ENCODE data around the gene BNC1. TPM values are rescaled to one million over a fixed set of nuclear protein-coding genes. Genes with fewer than 3 reads are reported as not detected.

BNC1 gene
- total RNA-seq, 6 experiments from 2014 or later: 0.12 to 0.31 (median 0.14) TPM; not detected in 3

- Histone ChIP-seq H3K27ac (no peak overlapping the region), H3K4me1 (no peaks in the 10 kb centered on the region), H3K27me3 (peaks cover 0 to 9% of the 10 kb centered on the region in 2 donors), H3K36me3 (no peaks in the 10 kb centered on the region), H3K9me3 (no peaks in the 10 kb centered on the region), H3K4me3 (peak overlapping the region in 2 of 3 donors; percentile 27 to 45)
- intact Hi-C loops (cut with DNase I): no loop called here
- 15% methylated on average over 9 of the region's 10 CpGs for WGBS (ENCODE audit: insufficient coverage, low coverage, low lambda C conversion rate, missing lambda C conversion rate)
- TF ChIP-seq, protein P1, sequence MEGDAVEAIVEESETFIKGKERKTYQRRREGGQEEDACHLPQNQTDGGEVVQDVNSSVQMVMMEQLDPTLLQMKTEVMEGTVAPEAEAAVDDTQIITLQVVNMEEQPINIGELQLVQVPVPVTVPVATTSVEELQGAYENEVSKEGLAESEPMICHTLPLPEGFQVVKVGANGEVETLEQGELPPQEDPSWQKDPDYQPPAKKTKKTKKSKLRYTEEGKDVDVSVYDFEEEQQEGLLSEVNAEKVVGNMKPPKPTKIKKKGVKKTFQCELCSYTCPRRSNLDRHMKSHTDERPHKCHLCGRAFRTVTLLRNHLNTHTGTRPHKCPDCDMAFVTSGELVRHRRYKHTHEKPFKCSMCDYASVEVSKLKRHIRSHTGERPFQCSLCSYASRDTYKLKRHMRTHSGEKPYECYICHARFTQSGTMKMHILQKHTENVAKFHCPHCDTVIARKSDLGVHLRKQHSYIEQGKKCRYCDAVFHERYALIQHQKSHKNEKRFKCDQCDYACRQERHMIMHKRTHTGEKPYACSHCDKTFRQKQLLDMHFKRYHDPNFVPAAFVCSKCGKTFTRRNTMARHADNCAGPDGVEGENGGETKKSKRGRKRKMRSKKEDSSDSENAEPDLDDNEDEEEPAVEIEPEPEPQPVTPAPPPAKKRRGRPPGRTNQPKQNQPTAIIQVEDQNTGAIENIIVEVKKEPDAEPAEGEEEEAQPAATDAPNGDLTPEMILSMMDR (IDR thresholded peaks at IDR 0.05): no peak
- no peak for TF ChIP-seq POLR2A (IDR thresholded peaks at IDR 0.05)
- ATAC-seq (no peak), DNase-seq (no peak)
These were observed 1.7 kb downstream of the BNC1 start for GRCh38 chr15:83282776-83283137.

DNA sequence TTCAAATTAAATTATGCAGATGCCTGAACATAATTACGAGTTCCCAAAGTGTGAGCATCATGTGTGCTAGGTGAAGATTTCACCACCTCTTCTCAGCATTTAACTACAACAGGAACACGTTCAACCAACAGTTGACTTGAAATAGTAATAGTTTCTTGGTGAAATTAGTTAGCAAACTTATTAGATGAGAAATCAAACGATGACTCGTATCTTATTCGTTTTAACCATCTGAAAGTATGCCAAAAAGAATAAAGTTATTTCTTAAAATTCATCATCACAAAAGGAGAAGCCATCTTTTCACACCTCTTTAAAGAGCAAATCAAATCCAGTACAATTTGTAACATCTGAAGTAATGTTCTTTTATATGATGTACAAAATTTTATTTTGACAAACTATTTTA, 2.3 kb downstream of the BNC1 start:
- intact Hi-C loops (cut with DNase I): no loop called here

GRCh38 chr15:83278191-83278590, 6.3 kb downstream of the BNC1 start:
- no peaks in the 10 kb centered on the region for H3K9me3 ChIP-seq
- no peak overlapping the region for H3K4me3 ChIP-seq
- TF ChIP-seq, protein P1 (IDR thresholded peaks at IDR 0.05): no peak
- no peak for TF ChIP-seq POLR2A (IDR thresholded peaks at IDR 0.05)
- H3K4me1 ChIP-seq: no peaks in the 10 kb centered on the region
- no peaks in the 10 kb centered on the region for H3K36me3 ChIP-seq
- H3K27me3 ChIP-seq: peaks cover 6 to 9% of the 10 kb centered on the region in 2 donors
- DNase-seq (no peak), ATAC-seq (no peak)
- intact Hi-C loops (cut with DNase I): no loop called here
- no peak overlapping the region for H3K27ac ChIP-seq

More for the DNA sequence above, 2.3 kb downstream of the BNC1 start:
- ATAC-seq (no peak), DNase-seq (no peak)
- peaks cover 0 to 9% of the 10 kb centered on the region in 2 donors for H3K27me3 ChIP-seq
- no peaks in the 10 kb centered on the region for H3K4me1 ChIP-seq
- WGBS (ENCODE audit: insufficient coverage, low coverage, low lambda C conversion rate, missing lambda C conversion rate): 53% methylated on average over 5 of the region's 5 CpGs
- no peak for TF ChIP-seq POLR2A (IDR thresholded peaks at IDR 0.05)
- TF ChIP-seq, protein P1 (IDR thresholded peaks at IDR 0.05): no peak
- no peak overlapping the region for H3K4me3 ChIP-seq
- no peak overlapping the region for H3K27ac ChIP-seq
- H3K9me3 ChIP-seq: no peaks in the 10 kb centered on the region
- H3K36me3 ChIP-seq: no peaks in the 10 kb centered on the region

DNA sequence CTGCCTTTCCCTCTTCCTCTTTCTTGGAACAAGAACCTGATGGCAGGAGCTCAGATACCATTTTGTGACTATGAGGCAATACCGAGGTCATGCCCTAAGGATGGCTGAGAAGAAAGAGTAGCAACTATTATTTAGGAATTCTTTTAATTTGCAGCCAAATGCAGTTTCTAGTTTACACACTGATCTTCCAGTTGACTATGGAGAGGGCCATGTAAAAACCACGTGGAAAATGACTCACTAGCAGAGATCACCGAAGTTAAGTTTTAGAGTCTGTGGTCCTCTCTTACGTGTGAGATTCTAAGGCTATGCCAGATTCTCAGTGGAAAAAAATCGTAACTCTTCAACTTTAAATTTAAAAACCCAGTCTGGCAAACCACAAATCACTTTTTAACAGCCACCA, 7.8 kb downstream of the BNC1 start:
- Histone ChIP-seq H3K27me3 (peaks cover 0 to 6% of the 10 kb centered on the region in 2 donors), H3K27ac (no peak overlapping the region), H3K4me3 (no peak overlapping the region), H3K36me3 (no peaks in the 10 kb centered on the region), H3K4me1 (no peaks in the 10 kb centered on the region), H3K9me3 (no peaks in the 10 kb centered on the region)
- 50% methylated on average over 5 of the region's 5 CpGs for WGBS (ENCODE audit: insufficient coverage, low coverage, low lambda C conversion rate, missing lambda C conversion rate)
- TF ChIP-seq, protein P1 (IDR thresholded peaks at IDR 0.05): no peak
- TF ChIP-seq POLR2A (IDR thresholded peaks at IDR 0.05): no peak
- intact Hi-C loops (cut with DNase I): no loop called here
- DNase-seq (no peak), ATAC-seq (no peak)

DNA sequence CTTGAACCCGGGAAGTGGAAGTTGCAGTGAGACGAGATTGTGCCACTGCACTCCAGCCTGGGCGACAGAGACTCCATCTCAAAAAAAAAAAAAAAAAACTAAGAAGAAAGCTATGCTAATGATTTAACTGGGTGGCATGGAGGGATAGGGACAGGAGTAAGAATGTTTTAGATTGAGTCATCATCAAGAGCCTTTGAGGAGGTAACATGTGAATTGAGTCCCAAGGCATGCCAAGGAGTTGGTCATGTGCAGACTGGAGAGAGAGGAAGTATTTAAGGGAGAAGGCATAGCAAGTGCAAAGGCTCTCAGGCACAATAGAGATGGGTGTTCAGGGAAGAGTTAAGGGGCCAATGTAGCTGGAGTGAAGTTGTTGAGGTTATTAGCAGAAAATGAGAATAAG, 9.1 kb downstream of the BNC1 start:
- DNase-seq: no peak
- intact Hi-C loops (cut with DNase I): no loop called here
- H3K4me1 ChIP-seq: no peaks in the 10 kb centered on the region
- TF ChIP-seq, protein P1 (IDR thresholded peaks at IDR 0.05): no peak
- no peak for TF ChIP-seq POLR2A (IDR thresholded peaks at IDR 0.05)
- H3K36me3 ChIP-seq: no peaks in the 10 kb centered on the region
- H3K27me3 ChIP-seq: peaks cover 0 to 6% of the 10 kb centered on the region in 2 donors
- no peaks in the 10 kb centered on the region for H3K9me3 ChIP-seq
- 85% methylated on average over 3 of the region's 3 CpGs for WGBS (ENCODE audit: insufficient coverage, low coverage, low lambda C conversion rate, missing lambda C conversion rate)
- no peak for ATAC-seq
- no peak overlapping the region for H3K27ac ChIP-seq
- no peak overlapping the region for H3K4me3 ChIP-seq
